Measurements from ENCODE around the gene BRD7.
"Not testable (repeated sequence)": the region's sequence is repeated elsewhere in the genome, so short reads cannot be mapped to it uniquely, and the experiment has no call there.

The BRD7 gene

DNA sequence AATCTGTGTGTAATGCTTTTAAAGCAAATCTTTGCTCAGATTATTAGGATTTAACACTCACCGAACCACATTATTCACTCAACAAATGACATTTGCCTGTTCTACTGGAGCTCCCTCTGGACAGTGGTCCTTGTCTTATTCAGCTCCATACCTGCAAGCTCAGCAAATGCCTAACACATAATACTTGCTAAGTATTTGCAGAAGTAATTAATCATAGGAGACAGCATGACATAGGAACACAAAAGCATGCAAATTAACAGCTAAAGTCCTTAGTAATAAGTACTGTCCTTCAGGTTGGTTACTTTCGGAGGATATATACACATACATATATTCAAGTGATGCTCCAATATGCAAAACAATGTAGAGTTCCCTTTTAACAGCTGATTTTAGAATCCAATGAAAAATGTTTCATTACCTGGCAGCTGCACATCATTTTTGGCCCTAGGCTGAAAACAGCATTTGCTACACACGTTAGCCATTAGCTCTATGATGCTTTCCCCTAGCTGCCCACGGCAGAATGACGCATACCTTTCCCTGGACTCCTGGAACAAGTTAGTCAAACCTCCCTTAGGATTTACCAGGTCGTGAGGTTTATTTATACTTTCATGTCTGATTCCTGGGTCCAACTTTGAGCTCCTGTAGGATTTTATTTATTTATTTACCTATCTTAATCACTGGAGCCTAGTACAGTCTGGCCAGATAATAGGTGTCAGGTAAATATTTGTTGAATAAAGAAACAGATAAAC lies 8.6 kb downstream of the BRD7 start:
- DNase-seq (ENCODE audit: low read depth in 3 of 3, low spot score in 1 of 3), result no peak

GRCh38 chr16:50359626-50360025 lies 9.2 kb downstream of the BRD7 start:
- no peak for DNase-seq (ENCODE audit: low read depth in 3 of 3, low spot score in 1 of 3)

DNA sequence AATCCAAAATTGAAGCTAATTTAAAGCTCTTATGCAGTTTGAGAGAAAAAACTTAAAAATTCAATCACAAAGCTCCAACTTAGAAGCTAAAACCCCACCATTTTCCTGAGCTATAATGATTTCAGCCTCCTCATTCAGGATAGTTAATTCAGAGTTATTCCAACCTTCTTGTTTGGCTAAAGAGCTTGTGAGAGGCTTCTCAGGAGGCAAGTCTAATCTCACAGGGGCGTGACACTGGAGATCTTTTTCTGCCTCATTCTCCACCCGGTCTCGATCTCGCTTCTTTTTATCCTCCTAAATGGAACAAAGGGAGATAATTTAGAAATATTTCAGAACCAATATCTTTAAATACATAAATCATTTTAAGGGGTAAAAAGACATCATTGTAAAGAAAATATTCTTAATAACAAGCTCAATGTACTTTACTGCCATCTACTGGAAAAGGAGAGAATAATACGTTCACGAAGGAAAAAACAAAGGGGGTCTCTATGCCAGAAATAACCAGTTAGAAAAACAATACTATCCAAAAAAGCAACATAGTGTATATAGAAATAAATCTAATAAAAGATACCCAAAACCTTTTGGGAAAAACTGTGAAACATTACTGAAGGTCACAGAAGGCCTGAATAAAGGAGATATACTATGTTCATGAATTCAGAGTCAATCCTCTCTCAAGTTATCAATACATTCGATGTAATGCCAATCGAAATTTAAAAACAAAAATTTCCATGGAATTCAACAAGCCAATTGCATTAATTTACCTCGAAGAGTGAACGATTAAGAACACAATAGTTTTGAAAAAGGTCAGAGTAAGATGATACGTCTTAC lies 13.9 kb downstream of the BRD7 start:
- DNase-seq (ENCODE audit: low read depth in 3 of 3, low spot score in 1 of 3), result no peak

DNA sequence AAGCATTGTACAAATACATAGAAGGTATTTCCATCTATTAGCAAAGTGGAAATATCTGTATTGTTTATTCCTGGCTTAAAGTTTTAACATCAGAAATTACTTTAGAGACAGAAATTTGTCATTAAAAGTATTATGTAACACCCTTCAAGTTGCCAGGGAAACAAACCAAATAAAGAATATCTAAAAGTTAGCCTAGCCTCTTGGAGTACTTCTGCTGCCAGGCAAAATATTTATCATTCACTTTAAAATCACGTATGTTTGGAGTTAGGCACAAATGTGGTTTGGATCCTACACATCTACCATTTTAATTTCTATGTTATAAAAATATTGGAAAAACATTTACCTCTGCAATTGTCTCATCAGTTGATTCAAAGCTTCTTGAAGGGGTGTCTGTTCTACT lies 14.7 kb downstream of the BRD7 start:
- DNase-seq (ENCODE audit: low read depth in 3 of 3, low spot score in 1 of 3), result no peak

GRCh38 chr16:50351952-50352351 lies 16.8 kb downstream of the BRD7 start:
- DNase-seq (ENCODE audit: low read depth in 3 of 3, low spot score in 1 of 3), result no peak

DNA sequence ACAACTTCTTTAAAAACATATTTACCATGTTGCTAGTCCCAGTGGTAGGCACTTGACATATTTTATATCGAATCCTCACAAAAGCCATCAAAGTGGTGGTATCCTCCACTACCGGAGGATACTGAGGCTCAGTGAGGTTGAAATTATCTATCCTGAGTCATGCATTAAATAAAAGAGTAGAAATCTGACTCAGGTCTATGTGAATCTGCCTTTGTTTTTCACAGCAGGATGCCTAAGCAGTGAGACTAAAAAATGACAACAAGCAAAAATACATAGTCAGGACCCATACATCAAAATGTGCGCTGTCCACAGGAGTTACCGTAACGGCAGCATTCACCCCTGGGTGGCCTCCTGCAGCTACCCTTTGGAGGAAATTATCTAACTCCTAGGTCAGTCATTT lies 17.7 kb downstream of the BRD7 start:
- no peak for DNase-seq (ENCODE audit: low read depth in 3 of 3, low spot score in 1 of 3)

DNA sequence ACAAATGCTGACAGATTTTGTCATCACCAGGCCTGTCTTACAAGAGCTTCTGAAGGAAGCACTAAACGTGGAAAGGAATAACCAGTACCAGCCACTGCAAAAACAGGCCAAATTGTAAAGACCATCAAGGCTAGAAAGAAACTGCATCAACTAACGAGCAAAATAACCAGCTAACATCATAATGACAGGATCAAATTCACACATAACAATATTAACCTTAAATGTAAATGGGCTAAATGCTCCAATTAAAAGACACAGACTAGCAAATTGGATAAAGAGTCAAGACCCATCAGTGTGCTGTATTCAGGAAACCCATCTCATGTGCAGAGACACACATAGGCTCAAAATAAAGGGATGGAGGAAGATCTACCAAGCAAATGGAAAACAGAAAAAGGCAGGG lies 23.6 kb downstream of the BRD7 start:
- not testable (repeated sequence) for DNase-seq (ENCODE audit: low read depth in 3 of 3, low spot score in 1 of 3)

- DNase-seq (ENCODE audit: low read depth in 3 of 3, low spot score in 1 of 3), result not testable (repeated sequence)
Observed at GRCh38 chr16:50343566-50343965, 25.2 kb downstream of the BRD7 start.

DNA sequence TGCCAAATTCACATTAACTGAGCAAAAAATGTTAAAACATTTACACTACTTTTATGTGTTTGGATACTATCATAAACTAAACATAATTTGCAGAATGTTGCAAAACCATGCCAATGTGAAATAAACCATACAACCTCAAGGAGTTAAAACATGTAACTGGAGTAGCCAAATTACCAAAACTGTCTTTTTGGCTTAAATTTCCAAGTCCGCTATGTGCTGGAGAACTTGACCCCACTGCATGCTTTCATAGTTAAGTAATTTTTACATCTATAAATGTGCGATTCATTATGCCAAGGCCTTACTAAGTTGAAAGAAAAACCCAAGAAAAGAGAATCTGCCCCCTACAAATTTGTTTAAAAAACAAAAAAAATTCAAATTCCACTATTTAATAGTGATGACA lies 28.2 kb downstream of the BRD7 start:
- no peak for DNase-seq (ENCODE audit: low read depth in 3 of 3, low spot score in 1 of 3)

DNA sequence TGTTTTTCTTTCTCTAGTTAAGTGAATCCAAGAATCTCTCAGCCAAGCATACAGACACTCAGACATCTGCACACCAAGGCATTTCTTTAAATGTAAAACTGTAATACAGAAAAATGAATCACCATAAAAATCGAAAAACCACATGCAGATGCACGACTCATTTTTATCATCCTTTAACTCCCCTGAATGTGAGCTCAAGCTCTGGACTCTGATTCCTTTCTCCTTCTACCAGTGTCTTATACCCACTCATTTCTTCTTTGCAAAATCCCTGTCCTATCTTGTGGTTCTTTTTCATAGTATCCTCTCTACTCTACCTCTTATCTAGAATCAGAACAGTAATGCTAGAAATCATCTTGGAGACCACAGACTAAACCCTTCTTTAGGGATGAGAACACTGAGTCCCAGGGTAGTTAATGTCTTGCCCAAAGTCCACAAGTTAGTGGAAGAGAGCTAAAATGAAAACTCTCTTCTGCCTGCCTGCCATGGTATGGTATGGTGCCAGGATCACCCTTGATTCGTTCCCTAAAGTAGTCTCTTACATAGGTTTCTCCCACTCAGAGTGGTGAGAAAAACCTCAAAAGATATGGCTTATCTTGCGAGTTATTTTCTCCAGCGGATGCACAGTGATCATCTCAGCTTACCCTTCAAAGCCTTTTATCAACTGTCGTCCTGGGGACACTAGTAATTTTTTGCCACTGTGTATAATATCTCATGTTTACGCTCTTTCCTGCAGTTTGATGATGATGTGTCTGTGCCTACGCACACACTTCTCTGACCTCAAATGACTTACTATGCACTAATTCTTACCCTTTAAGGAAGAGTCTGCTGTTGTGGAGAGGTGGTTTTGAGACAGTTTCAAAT lies 30.2 kb downstream of the BRD7 start:
- DNase-seq (ENCODE audit: low read depth in 3 of 3, low spot score in 1 of 3), result no peak

GRCh38 chr16:50336884-50337283 lies 31.9 kb downstream of the BRD7 start:
- DNase-seq (ENCODE audit: low read depth in 3 of 3, low spot score in 1 of 3), result no peak

DNA sequence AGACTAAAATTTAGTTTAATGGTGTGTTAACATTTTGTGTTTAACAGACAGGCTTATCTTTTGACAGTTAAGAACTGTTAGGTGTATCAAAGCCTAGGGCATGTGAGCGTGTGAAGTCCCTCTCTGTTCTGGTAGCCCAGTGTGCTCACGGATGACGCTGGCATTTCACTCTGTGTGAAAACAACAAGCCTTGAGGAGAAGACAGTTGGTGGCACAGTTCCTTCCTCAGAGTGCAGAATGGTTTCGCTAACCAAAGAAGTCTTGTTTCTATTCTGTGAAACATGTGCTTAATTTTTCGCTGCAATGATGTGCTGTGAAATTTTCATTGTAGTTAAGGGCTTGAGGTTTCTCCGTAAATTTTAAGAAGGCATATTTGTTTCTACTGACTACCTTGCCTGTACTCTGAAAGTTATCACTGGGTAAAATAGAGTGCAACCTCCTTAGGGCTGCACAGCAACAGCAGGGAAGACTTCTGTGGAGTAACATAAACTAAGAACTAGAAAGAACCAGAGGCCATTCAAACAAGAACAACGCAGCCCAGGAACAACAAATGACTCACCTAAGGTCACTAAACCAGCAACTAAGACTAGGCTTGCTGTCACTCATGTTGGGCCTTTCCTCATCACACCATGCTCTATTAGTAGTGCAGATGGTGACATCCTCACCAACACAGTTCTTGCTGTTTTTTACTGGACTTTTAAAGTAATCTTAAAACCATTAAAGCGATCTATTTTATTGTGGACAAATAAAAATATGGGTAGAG lies 33.4 kb downstream of the BRD7 start:
- peak in 1 of 3 donors; percentile 30 for DNase-seq (ENCODE audit: low read depth in 3 of 3, low spot score in 1 of 3)

GRCh38 chr16:50334106-50334975 lies 34.4 kb downstream of the BRD7 start:
- DNase-seq (ENCODE audit: low read depth in 3 of 3, low spot score in 1 of 3), result no peak

GRCh38 chr16:50332599-50332998 lies 36.2 kb downstream of the BRD7 start:
- DNase-seq (ENCODE audit: low read depth in 3 of 3, low spot score in 1 of 3), result no peak

DNA sequence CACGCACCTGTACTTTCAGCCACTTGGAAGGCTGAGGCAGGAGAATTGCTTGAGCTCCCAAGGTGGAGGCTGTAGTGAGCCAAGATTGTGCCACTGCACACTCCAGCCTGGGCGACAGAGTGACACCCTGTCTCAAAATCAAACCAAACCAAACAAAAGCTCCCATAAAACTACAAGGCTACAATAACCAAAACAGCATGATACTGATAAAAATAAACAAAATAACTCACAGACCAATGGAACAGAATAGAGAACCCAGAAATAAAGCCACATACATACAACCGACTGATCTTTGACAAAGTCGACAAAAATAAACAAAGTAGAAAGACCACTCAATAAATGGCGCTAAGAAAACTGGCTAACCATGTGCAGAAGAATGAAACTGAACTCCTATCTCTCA lies 37.2 kb downstream of the BRD7 start:
- no peak for DNase-seq (ENCODE audit: low read depth in 3 of 3, low spot score in 1 of 3)

- DNase-seq (ENCODE audit: low read depth in 3 of 3, low spot score in 1 of 3), result no peak
Observed at GRCh38 chr16:50329446-50330189, 39.2 kb downstream of the BRD7 start.

DNA sequence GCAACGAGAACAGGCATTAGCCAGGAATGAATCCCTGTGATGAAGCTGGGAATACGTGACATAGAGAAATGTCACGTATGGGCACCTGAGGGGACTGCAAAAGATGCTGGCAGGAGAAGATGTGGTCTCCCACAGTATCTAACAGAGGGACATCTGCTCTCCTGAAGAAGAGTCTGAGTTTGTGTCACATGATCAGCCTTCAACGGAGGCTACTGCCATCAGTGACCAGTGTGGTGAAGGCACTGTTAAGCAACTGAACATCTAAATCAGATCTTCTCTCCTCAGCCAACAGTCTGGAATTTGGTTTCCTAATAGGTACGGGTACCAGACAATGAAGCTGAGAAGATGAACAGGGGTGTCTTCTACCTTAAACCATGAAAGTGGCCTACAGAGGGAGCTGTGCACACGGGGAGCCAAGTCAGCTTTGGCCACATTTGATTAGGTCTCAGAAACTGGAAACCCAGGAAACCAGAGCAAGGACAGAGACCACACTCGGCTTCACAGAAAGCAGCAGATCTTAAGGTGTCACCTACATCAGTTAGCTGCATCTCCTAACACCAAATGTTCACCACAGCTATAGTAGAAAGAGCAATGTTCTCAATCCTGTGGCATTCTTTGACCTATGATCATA lies 41.8 kb downstream of the BRD7 start:
- peak in 2 of 3 donors; percentile 24 to 36 for DNase-seq (ENCODE audit: low read depth in 3 of 3, low spot score in 1 of 3)

DNA sequence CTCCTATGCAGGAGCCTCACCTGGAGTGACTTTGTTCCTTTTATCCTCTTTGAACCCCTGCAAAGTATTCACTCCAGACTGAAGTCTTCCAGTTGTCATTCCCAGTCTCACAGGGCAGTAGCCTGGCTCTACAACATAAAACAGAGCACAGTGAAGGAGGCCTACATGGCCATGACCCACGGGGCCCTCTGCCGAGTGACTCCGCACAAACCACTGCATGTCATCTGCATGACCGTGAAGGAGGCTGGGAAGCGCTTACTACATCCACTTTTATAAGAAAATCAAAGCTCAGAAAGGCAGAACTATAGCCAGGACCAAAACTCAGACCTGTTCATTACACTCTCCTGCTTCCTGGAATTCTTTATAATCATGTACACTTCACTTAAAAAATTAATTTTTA lies 42.5 kb downstream of the BRD7 start:
- no peak for DNase-seq (ENCODE audit: low read depth in 3 of 3, low spot score in 1 of 3)

GRCh38 chr16:50324345-50324744 lies 44.4 kb downstream of the BRD7 start:
- no peak for DNase-seq (ENCODE audit: low read depth in 3 of 3, low spot score in 1 of 3)

Data from stimulated activated CD4-positive, alpha-beta T cell treated with anti-CD3 and anti-CD28 coated beads, TNF-alpha, amount 100 ng/mL, for 1 hour (primary cell).